Right atrium auricular region (tissue), 2 donors: ENCODE measurements around the gene UAP1L1. TPM values are rescaled to one million over a fixed set of nuclear protein-coding genes. Genes with fewer than 3 reads are reported as not detected.

Experiments used
- DNase-seq: peaks from one replicate; pipeline ENCODE4 v3.0.0-alpha.2; 2019; ENCODE audit warnings: low spot score
- H3K27ac ChIP-seq, 2 donors: fragments of 200-600 bp; sonication (generic); 1 replicate in 1 of 2; 2 replicates in 1 of 2; pipeline ENCODE4 v1.5.1; 2016 to 2019
- H3K27me3 ChIP-seq, 2 donors: fragments of 200-600 bp; sonication (generic); one replicate each; pipeline versions ENCODE4 v1.5.1 to v1.6.0; 2017 to 2019
- H3K36me3 ChIP-seq: fragments of 200-600 bp; sonication (generic); one replicate; pipeline ENCODE4 v1.5.1; 2016
- H3K4me1 ChIP-seq, 2 donors: fragments of 200-600 bp; sonication (generic); one replicate each; pipeline versions ENCODE4 v1.5.1 to v1.6.0; 2017 to 2019
- H3K4me3 ChIP-seq, 2 donors: fragments of 200-600 bp; sonication (generic); 1 replicate in 1 of 2; 2 replicates in 1 of 2; pipeline ENCODE4 v1.5.1; 2017 to 2019; ENCODE audit warnings: mild to moderate bottlenecking in 1 of 2, moderate library complexity in 1 of 2
- H3K9me3 ChIP-seq, 2 donors: fragments of 200-600 bp; sonication (generic); one replicate each; pipeline ENCODE4 v1.5.1; 2019
- CTCF ChIP-seq, 2 donors: fragments of 200-600 bp; sonication (generic); IDR thresholded peaks; one replicate each; pipeline ENCODE4 v1.5.1; 2019; ENCODE audit warnings: antibody characterized with exemption in 2 of 2
- total RNA-seq, 2 donors: library from RNA; depleted of rRNA; stranded (reverse); fragments of >200 nt; gene quantifications; one replicate each; pipeline ENCODE4 v1.1.0, GENCODE V29; 2016

UAP1L1 gene
- total RNA-seq, 2 donors from 2014 or later, result 4.3 to 6.3 TPM

GRCh38 chr9:137074657-137075274 lies 2.6 kb upstream of the UAP1L1 start:
- H3K27ac ChIP-seq, result no peak overlapping the region
- no peak for DNase-seq
- no peak for TF ChIP-seq CTCF (IDR thresholded peaks at IDR 0.05)
- no peak overlapping the region for H3K4me3 ChIP-seq
- peaks cover 0 to 35% of the 10 kb centered on the region in 2 donors for H3K4me1 ChIP-seq
- no peaks in the 10 kb centered on the region for H3K27me3 ChIP-seq
- peaks cover 8% of the 10 kb centered on the region for H3K36me3 ChIP-seq
- H3K9me3 ChIP-seq, result no peaks in the 10 kb centered on the region

- H3K4me1 ChIP-seq, result peaks cover 0 to 35% of the 10 kb centered on the region in 2 donors
- no peak overlapping the region for H3K27ac ChIP-seq
Measured at GRCh38 chr9:137075275-137075775, 2.0 kb upstream of the UAP1L1 start.

GRCh38 chr9:137076636-137077009 lies 694 bp upstream of the UAP1L1 start:
- Histone ChIP-seq H3K9me3 (no peaks in the 10 kb centered on the region), H3K36me3 (peaks cover 24% of the 10 kb centered on the region), H3K4me1 (peaks cover 0 to 24% of the 10 kb centered on the region in 2 donors), H3K4me3 (peak overlapping the region; percentile 70 to 74), H3K27me3 (no peaks in the 10 kb centered on the region), H3K27ac (peak overlapping the region; percentile 80)
- DNase-seq, result no peak
- TF ChIP-seq CTCF (IDR thresholded peaks at IDR 0.05), result no peak

More at GRCh38 chr9:137075275-137075775, 2.0 kb upstream of the UAP1L1 start:
- no peak for TF ChIP-seq CTCF (IDR thresholded peaks at IDR 0.05)
- Histone ChIP-seq H3K36me3 (peaks cover 13% of the 10 kb centered on the region), H3K4me3 (no peak overlapping the region), H3K9me3 (no peaks in the 10 kb centered on the region), H3K27me3 (no peaks in the 10 kb centered on the region)
- DNase-seq, result no peak

DNA sequence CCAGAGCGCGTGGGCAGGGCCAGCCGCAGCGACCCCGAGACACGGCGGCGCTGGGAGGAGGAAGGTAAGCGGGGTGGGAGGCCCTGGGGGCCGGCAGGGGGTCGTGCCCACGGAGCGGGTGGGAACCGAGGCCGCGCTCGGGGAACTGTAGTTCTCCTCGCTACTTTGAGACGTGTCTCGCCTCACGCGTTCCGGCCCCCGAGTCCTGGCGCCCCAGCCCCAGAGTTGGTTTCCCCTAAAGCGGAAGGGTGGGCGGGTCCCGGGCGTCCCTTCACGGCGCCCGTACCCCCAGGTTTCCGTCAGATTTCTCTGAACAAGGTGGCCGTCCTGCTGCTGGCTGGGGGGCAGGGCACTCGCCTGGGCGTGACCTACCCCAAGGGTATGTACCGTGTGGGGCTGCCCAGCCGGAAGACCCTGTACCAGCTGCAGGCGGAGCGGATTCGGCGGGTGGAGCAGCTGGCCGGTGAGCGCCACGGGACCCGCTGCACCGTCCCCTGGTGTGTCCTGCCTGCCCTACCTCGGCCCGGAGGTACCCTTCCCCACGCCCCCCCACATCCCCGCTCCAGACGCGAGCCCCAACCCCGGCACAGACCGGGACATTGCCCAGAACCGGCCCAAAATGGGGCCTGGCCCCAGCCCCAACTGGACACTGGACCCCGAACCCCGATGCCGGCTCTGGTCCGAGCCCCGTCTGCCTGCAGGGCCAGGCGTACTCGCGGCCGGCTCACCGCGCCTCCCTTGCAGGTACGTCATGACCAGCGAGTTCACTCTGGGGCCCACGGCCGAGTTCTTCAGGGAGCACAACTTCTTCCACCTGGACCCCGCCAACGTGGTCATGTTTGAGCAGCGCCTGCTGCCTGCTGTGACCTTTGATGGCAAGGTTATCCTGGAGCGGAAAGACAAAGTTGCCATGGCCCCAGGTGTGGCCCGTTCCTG lies 709 bp downstream of the UAP1L1 start:
- Histone ChIP-seq H3K9me3 (no peaks in the 10 kb centered on the region), H3K4me3 (peak overlapping the region; percentile 70 to 74), H3K27me3 (no peaks in the 10 kb centered on the region), H3K4me1 (peaks cover 0 to 24% of the 10 kb centered on the region in 2 donors), H3K27ac (peak overlapping the region; percentile 78 to 80), H3K36me3 (peaks cover 38% of the 10 kb centered on the region)
- no peak for DNase-seq
- TF ChIP-seq CTCF (IDR thresholded peaks at IDR 0.05), result no peak

DNA sequence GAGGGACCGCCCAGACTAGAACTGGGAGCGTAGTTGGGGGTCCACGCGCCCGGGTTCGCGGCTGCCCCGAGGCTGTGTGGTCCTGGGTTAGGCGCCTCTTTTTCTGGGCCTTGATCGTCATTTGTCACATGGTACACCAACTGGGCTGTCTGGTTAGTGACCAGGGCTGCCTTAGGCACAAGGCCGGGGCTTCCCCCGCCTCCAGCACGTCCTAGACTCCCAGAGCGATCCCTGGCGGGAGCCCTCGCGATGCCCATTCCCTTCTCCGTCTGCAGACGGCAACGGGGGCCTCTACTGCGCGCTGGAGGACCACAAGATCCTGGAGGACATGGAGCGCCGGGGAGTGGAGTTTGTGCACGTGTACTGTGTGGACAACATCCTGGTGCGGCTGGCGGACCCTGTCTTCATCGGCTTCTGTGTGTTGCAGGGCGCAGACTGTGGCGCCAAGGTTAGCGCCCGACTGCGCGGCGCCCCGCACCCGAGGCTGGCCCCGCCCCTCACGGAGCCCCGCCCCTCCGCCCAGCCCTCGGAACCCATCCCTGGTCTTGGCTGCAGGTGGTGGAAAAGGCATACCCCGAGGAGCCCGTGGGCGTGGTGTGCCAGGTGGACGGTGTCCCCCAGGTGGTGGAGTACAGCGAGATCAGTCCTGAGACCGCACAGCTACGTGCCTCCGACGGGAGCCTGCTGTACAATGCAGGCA lies 1.5 kb downstream of the UAP1L1 start:
- H3K27ac ChIP-seq, result peak overlapping the region in 1 of 2 donors; percentile 78
- TF ChIP-seq CTCF (IDR thresholded peaks at IDR 0.05), result no peak
- H3K36me3 ChIP-seq, result peaks cover 41% of the 10 kb centered on the region
- H3K9me3 ChIP-seq, result no peaks in the 10 kb centered on the region
- H3K27me3 ChIP-seq, result no peaks in the 10 kb centered on the region
- peak overlapping the region in 1 of 2 donors; percentile 74 for H3K4me3 ChIP-seq
- H3K4me1 ChIP-seq, result peaks cover 0 to 32% of the 10 kb centered on the region in 2 donors
- no peak for DNase-seq
